ENCODE data around the gene DAB2. TPM values are rescaled to one million over a fixed set of nuclear protein-coding genes. Genes with fewer than 3 reads are reported as not detected.

Gene DAB2
- total RNA-seq, 1 donor: 217 TPM

GRCh38 chr5:39355324-39355723, 69.5 kb downstream of the DAB2 start:
- H3K4me3 ChIP-seq (ENCODE audit: low read depth, low read length): no peak overlapping the region
- TF ChIP-seq CTCF (IDR thresholded peaks at IDR 0.05; ENCODE audit: insufficient read depth, low read length): no peak
- DNase-seq (ENCODE audit: low read depth): no peak

- TF ChIP-seq CTCF (IDR thresholded peaks at IDR 0.05; ENCODE audit: insufficient read depth, low read length): no peak
Measured at GRCh38 chr5:39353717-39354399, 70.9 kb downstream of the DAB2 start.

GRCh38 chr5:39352951-39353350, 71.8 kb downstream of the DAB2 start:
- DNase-seq (ENCODE audit: low read depth): no peak
- no peak overlapping the region for H3K4me3 ChIP-seq (ENCODE audit: low read depth, low read length)
- no peak for TF ChIP-seq CTCF (IDR thresholded peaks at IDR 0.05; ENCODE audit: insufficient read depth, low read length)

More at GRCh38 chr5:39353717-39354399, 70.9 kb downstream of the DAB2 start:
- H3K4me3 ChIP-seq (ENCODE audit: low read depth, low read length): no peak overlapping the region
- no peak for DNase-seq (ENCODE audit: low read depth)

GRCh38 chr5:39352170-39352569, 72.6 kb downstream of the DAB2 start:
- no peak for DNase-seq (ENCODE audit: low read depth)
- H3K4me3 ChIP-seq (ENCODE audit: low read depth, low read length): no peak overlapping the region
- no peak for TF ChIP-seq CTCF (IDR thresholded peaks at IDR 0.05; ENCODE audit: insufficient read depth, low read length)

GRCh38 chr5:39349484-39349883, 75.3 kb downstream of the DAB2 start:
- TF ChIP-seq CTCF (IDR thresholded peaks at IDR 0.05; ENCODE audit: insufficient read depth, low read length): no peak
- no peak for DNase-seq (ENCODE audit: low read depth)
- H3K4me3 ChIP-seq (ENCODE audit: low read depth, low read length): no peak overlapping the region

- DNase-seq (ENCODE audit: low read depth): no peak
- H3K4me3 ChIP-seq (ENCODE audit: low read depth, low read length): no peak overlapping the region
- TF ChIP-seq CTCF (IDR thresholded peaks at IDR 0.05; ENCODE audit: insufficient read depth, low read length): no peak
Measured at GRCh38 chr5:39342460-39342859, 82.3 kb downstream of the DAB2 start.

GRCh38 chr5:39341896-39342295, 82.9 kb downstream of the DAB2 start:
- TF ChIP-seq CTCF (IDR thresholded peaks at IDR 0.05; ENCODE audit: insufficient read depth, low read length): no peak
- H3K4me3 ChIP-seq (ENCODE audit: low read depth, low read length): no peak overlapping the region
- no peak for DNase-seq (ENCODE audit: low read depth)
